Activated naive CD8-positive, alpha-beta T cell treated with anti-CD3 and anti-CD28 coated beads, Interleukin-2, amount 50 U/mL, for 16 hours (primary cell): ENCODE results near the gene MNT.
"Not testable (repeated sequence)": the region's sequence is repeated elsewhere in the genome, so short reads cannot be mapped to it uniquely, and the experiment has no call there.

Source experiments
- DNase-seq: peaks from one replicate; pipeline ENCODE4 v3.0.0-alpha.2; 2020; ENCODE audit warnings: low read depth, low spot score

The MNT gene

GRCh38 chr17:2400877-2401425 lies at the start of gene MNT:
MNT (minus strand) TSS chr17:2401060; CDS start chr17:2400712, 348 bp downstream.
- DNase-seq = peak; percentile 86

GRCh38 chr17:2450016-2450650 lies 49.3 kb upstream of the MNT start:
- DNase-seq = no peak

GRCh38 chr17:2449486-2449885 lies 48.6 kb upstream of the MNT start:
- DNase-seq = no peak

- DNase-seq = not testable (repeated sequence)
Observed at GRCh38 chr17:2447479-2447878, 46.6 kb upstream of the MNT start.

- DNase-seq = no peak
Observed at GRCh38 chr17:2445638-2446037, 44.8 kb upstream of the MNT start.

- DNase-seq = no peak
Observed at GRCh38 chr17:2444382-2444781, 43.5 kb upstream of the MNT start.

GRCh38 chr17:2442166-2442565 lies 41.3 kb upstream of the MNT start:
- no peak for DNase-seq

DNA sequence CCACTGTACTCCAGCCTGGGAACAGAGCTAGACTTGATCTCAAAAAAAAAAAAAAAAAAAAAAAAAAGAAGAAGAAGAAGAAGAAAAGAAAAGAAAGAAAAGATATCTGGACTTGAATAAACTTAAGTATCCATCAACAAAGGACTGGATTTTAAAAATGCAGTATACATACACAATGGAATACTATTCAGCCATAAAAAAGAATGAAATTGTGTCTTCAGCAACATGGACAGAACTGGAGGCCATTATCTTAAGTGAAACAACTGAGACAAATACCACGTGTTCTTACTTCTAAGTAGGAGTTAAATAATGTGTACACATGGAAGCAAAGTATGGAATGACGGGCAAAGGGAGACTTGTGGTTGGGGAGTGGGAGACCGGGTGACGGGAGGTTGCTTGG lies 40.1 kb upstream of the MNT start:
- DNase-seq = no peak

- DNase-seq = not testable (repeated sequence)
Observed at GRCh38 chr17:2439997-2440396, 39.1 kb upstream of the MNT start.

DNA sequence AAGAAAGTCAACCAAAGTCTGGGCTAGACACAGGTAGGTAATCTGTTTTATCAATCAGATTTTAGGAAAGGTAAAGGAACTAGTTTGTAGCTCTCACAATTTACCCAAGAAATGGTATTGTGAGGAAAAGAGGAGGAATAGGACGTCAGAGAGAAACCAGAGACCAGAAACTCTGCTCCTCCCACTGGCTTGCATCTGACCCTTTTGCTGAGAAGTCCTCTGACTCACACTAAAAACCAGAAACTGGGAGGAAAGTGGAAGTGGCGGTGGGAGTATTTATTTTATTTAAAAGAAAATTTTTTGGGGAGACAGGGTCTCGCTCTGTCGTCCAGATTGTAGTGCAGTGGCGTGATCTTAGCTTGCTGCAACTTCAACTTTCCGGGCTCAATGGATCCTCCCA lies 38.0 kb upstream of the MNT start:
- DNase-seq = no peak

DNA sequence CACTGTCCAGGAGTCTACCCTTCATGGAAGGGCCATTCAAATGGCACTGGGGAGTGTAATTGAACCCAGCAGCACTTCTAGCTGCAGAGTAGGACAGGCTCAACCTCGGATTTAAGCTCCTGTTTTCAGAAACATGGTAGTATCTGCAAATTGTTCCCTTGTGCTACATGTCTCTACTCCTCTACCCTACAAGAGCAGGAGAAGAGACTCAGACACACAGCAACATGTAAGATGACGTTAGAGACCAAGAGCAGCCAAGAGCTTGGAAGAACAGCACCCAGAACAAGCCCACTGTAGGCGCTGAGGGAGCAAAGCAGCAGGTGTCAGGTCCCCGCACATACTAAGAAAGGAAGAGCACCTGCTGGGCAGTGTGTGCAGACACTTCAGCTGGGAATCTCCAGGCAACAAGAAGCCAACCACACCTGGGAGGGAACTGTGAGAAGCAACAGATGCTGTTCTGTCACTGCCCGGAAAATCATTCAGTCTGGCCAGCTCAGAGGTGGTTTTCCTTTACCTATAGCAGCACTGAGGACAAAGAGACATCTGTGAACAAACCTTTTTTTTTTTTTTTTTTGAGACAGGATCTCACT lies 35.6 kb upstream of the MNT start:
- no peak for DNase-seq

DNA sequence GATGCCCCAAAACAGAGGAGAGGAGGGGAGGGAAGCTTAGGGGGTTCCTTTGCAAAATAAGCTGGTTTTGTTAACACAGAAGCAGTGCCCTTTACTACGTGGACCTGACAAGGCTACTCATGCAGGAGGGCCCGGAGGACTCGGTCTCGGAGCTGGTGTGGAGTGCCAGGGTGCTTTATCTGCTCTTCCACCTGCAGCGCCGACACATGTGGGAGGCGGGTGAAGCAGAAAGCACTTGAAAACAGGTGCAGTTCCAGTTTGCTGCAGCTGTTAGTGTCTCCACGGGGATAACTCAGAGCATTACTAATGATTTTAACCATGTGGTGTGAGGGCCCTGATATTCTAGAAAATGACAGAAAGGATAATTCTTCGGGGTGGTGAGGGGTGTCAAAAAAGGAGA lies 35.0 kb upstream of the MNT start:
- DNase-seq = no peak

DNA sequence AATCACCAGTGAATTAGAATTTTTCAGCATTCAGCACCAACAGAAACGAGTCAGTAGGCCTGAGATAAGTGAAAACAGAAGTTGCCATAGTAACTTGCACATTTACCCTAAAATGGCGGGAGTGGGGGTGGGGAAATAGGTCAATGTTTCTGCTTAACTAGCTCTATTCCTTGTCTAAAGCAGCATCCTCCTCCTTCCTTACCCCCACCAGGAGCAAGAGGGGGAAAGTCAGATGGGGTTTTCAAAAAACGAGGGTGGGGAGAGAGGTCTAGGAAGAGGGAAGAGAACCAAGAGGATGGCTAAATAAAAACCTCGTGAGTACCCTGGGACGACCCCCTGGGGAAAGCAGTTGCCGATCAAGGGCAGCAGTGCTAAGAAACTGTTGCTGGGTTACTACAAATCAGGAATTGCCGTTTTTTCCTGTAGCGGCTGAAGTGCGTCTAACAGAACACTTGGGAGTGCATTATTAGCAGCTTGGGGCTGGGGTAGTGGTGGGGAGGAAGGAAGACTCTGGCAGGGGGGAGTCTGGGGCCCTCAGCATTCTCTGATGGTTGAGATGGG lies 34.4 kb upstream of the MNT start:
- no peak for DNase-seq

DNA sequence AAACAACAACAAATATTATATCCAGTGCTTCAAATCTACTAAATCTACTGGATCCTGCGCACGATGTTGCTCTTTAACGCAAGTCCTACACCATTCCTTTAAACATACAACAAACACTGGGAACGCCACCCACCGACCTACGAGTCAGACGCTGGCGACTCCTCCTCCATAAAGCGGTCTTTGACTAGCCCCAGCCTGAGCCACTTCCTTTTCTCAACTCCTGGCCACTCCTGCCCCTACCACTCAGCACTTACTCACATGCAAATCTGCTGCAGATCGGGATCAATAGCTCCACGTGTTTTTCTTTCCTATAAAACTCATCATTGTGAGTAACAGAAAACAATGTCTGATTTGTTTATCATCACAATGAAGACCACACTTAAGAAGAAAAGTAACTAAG lies 32.8 kb upstream of the MNT start:
- DNase-seq = no peak

DNA sequence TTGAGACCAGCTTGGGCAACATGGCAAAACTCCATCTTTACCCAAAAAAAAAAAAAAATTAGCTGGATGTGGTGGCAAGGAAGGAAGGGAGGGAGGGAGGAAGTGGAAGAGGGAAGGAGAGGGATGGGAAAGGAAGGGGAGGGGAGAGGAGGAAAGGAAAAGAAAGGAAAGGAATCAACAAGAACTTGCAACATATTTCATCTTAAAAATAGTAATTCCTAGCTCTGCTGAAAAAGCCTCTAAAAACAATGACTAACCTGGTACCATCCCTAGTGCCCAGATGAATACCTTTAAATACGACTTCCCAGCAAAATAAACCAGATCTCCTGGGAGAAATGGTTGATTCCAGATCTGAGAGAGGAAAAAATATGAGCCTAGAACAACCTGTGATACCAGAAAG lies 27.1 kb upstream of the MNT start:
- DNase-seq = no peak

DNA sequence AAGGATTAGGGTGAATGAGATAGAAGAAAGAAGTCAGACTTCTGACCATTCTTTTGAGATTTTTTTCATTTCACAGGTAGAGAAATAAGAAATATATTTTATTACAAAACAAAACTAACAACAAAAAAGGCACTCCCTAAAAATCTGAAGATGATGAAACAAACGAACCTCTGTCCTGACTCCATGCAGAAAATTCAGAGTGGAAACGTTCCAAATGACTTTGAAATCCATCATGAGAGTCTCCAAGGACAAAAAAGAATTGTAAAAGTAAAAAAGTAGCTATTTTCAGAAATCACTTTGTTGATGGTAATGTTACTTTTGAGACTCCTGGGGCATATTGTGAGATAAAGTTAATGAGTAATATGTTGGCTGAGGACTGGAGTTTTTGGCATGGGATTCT lies 26.4 kb upstream of the MNT start:
- no peak for DNase-seq

GRCh38 chr17:2423271-2423670 lies 22.4 kb upstream of the MNT start:
- no peak for DNase-seq

GRCh38 chr17:2421315-2422147 lies 20.7 kb upstream of the MNT start:
- no peak for DNase-seq

DNA sequence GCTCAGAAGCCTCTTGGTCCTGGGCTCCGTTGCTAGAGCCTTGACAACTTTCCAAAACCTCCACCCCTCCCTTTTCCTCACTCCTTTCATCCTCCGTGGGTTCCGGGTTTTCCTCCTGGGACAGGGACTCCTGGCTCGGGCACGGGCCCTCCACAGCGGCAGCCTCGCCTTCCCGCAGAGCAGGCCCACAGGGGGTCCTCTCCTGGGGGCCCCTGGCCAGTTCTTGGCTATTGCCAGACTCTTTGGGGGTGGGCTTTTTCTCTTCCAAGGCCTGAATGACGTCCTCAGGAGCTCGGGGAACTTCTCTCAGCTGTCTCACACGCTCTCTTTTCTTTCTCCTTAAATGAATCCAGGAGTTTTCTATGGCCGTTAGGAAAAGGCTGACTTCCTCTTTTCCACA lies 19.3 kb upstream of the MNT start:
- no peak for DNase-seq

GRCh38 chr17:2419486-2419885 lies 18.6 kb upstream of the MNT start:
- DNase-seq = no peak

DNA sequence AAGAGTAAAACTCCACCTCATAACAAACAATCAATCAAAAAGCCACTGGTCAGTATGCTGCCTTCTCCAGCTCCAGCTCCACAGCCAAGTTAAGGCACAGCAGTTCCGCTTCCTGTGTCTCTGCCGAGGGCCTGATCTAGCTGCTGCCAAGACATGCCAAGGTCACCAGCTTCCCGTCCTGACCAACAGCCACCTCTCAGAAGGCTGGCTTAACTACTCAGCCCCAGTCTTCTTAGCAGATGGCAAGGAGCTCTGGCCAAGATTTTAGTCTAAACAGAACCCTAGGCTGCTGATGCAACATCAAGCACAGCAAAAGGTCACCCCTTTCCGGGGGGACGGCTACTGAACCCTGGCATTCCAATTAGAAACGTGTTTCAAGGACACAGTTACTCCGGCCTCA lies 17.7 kb upstream of the MNT start:
- DNase-seq = no peak

- DNase-seq = peak; percentile 67
Observed at GRCh38 chr17:2416010-2416734, 15.3 kb upstream of the MNT start.
